Measurements from ENCODE around the gene CDYL2.
"Not testable (repeated sequence)": the region's sequence is repeated elsewhere in the genome, so short reads cannot be mapped to it uniquely, and the experiment has no call there.

CDYL2 gene

GRCh38 chr16:80804526-80805383 lies at the start of gene CDYL2:
Gene CDYL2 (minus strand): TSS chr16:80804598. CDS start chr16:80804173, 425 bp downstream.
- peak in 1 of 2 donors; percentile 6 for DNase-seq (ENCODE audit: low read depth in 2 of 2)

GRCh38 chr16:80852261-80852872 lies 48.0 kb upstream of the CDYL2 start:
- DNase-seq (ENCODE audit: low read depth in 2 of 2) = no peak

- DNase-seq (ENCODE audit: low read depth in 2 of 2) = no peak
Observed at GRCh38 chr16:80851831-80852230, 47.4 kb upstream of the CDYL2 start.

GRCh38 chr16:80850757-80851156 lies 46.4 kb upstream of the CDYL2 start:
- DNase-seq (ENCODE audit: low read depth in 2 of 2) = no peak

- no peak for DNase-seq (ENCODE audit: low read depth in 2 of 2)
Observed at GRCh38 chr16:80848862-80849261, 44.5 kb upstream of the CDYL2 start.

GRCh38 chr16:80846680-80847079 lies 42.3 kb upstream of the CDYL2 start:
- DNase-seq (ENCODE audit: low read depth in 2 of 2) = no peak

- DNase-seq (ENCODE audit: low read depth in 2 of 2) = no peak
Observed at GRCh38 chr16:80846275-80846674, 41.9 kb upstream of the CDYL2 start.

GRCh38 chr16:80844395-80844794 lies 40.0 kb upstream of the CDYL2 start:
- DNase-seq (ENCODE audit: low read depth in 2 of 2) = no peak

GRCh38 chr16:80841231-80841630 lies 36.8 kb upstream of the CDYL2 start:
- DNase-seq (ENCODE audit: low read depth in 2 of 2) = no peak

GRCh38 chr16:80837533-80838147 lies 33.2 kb upstream of the CDYL2 start:
- no peak for DNase-seq (ENCODE audit: low read depth in 2 of 2)

- DNase-seq (ENCODE audit: low read depth in 2 of 2) = no peak
Observed at GRCh38 chr16:80836846-80837245, 32.4 kb upstream of the CDYL2 start.

- no peak for DNase-seq (ENCODE audit: low read depth in 2 of 2)
Observed at GRCh38 chr16:80836202-80836601, 31.8 kb upstream of the CDYL2 start.

GRCh38 chr16:80831039-80831438 lies 26.6 kb upstream of the CDYL2 start:
- DNase-seq (ENCODE audit: low read depth in 2 of 2) = no peak

- no peak for DNase-seq (ENCODE audit: low read depth in 2 of 2)
Observed at GRCh38 chr16:80828495-80828894, 24.1 kb upstream of the CDYL2 start.

- no peak for DNase-seq (ENCODE audit: low read depth in 2 of 2)
Observed at GRCh38 chr16:80827007-80827406, 22.6 kb upstream of the CDYL2 start.

GRCh38 chr16:80825365-80825758 lies 21.0 kb upstream of the CDYL2 start:
- DNase-seq (ENCODE audit: low read depth in 2 of 2) = no peak

- no peak for DNase-seq (ENCODE audit: low read depth in 2 of 2)
Observed at GRCh38 chr16:80824623-80825364, 20.4 kb upstream of the CDYL2 start.

GRCh38 chr16:80819988-80820387 lies 15.6 kb upstream of the CDYL2 start:
- DNase-seq (ENCODE audit: low read depth in 2 of 2) = no peak

- DNase-seq (ENCODE audit: low read depth in 2 of 2) = no peak
Observed at GRCh38 chr16:80816356-80816755, 12.0 kb upstream of the CDYL2 start.

GRCh38 chr16:80815278-80815677 lies 10.9 kb upstream of the CDYL2 start:
- not testable (repeated sequence) for DNase-seq (ENCODE audit: low read depth in 2 of 2)

GRCh38 chr16:80812593-80812992 lies 8.2 kb upstream of the CDYL2 start:
- no peak for DNase-seq (ENCODE audit: low read depth in 2 of 2)

- no peak for DNase-seq (ENCODE audit: low read depth in 2 of 2)
Observed at GRCh38 chr16:80809366-80809765, 5.0 kb upstream of the CDYL2 start.

All from stimulated activated CD8-positive, alpha-beta memory T cell treated with anti-CD3 and anti-CD28 coated beads, Interleukin-15, amount 100 ng/mL, for 4 hours (primary cell).